GM18951 (cell line): ENCODE data around the gene TRAF7.

Source experiments
- POLR2A ChIP-seq: IDR thresholded peaks from 4 replicates; pipeline ENCODE4 v1.6.1; 2011; ENCODE audit warnings: mild to moderate bottlenecking; ENCODE audit not compliant: insufficient read length, insufficient read depth; ENCODE audit errors: extremely low read depth
- in situ Hi-C: fragments of 300-500 bp; cut with MboI; formaldehyde crosslinking; loops from one replicate; pipeline ENCODE4 v1.12.0; 2022; ENCODE audit warnings: low sequenced_read_pairs, mixed read lengths, inconsistent platforms; ENCODE audit not compliant: unreplicated experiment

Gene TRAF7

DNA sequence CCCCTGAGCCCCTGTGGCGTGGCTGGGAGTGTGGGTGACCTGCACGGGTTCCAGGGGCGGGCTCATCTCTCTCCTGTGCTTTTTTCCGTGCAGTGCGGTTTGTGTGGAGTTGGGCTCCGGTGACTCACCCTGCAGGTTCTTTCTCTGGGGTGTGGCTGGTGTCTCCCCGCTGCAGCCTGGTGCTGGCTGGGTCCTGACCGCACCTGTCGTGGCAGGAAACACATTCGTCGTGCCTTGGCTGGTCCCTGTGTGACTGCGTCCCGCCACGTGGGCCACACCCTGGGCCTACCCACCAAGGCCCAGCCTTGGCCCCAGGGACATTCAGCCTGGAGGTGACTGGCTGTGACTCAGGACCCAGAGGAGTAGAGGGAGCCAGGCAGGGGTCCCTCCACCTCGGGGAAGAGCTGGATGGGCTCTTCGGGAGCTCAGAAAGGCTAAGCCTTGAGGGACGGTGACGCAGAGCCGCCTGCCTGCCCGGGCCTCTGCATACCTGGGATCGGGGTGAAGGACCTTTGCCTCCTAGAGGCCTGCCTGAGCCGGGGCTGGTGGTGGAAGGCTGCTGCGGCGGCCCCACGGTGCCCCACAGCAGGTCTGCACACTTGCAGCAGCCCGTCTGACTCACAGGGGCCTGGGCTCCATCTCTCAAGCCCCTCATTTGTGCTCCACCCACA, 7.8 kb downstream of the TRAF7 start:
- in situ Hi-C loops = no loop called here
- no peak for TF ChIP-seq POLR2A

DNA sequence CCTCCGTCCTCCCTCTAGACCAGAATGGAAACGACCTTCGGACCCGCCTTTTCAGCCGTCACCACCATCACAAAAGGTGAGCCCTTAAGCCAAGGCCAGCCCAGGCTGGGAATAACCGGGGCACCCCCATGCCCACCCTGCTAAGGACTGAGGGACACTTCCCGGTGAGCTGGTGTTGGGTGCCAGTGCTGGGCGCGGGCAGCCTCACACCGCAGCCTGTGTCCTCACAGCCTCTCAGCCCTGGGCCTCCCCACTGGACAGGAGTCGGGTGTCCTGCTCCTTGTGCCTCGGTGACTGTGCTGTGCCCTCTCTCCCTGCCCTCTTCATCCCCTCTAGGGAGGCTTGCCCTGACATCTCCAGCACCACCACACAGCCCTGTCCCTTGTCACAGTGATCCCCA, 10.3 kb downstream of the TRAF7 start:
- in situ Hi-C loops = no loop called here
- no peak for TF ChIP-seq POLR2A

DNA sequence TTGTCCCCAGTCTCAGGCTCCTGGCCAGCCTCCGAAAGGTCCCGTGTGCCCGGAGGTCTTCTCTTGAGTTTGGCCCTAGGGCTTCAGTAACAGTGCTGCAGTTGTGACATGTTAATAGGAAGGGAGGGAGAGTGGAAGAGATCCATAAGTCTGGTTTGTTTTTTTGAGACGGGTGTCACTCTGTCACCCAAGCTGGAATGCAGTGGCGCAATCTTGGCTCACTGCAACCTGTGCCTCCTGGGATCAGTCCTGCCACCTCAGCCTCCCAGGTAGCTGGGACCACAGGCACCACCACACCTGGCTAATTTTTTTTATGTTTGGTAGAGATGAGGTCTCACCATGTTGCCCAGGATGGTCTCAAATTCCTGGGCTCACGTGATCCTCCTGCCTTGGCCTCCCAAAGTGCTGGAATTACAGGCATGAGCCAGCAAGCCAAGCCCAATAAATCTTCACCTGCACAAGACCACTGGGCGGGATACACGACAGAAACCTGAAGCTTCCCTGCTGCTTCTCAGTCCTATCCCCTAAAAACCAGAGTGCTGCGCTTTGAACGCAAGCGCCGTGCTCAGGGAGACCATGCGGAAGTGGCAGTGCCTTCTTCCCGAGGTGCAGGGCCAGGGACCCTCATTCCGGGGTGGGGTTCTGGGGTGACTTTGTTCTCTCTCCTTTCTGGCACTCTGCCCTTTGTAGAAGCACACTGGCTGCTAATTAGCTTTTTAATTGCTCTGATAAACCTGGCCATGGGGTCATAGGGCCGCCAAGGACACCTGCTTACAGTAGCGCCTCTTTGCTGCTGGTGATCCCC, 10.9 kb downstream of the TRAF7 start:
- in situ Hi-C loops = no loop called here
- TF ChIP-seq POLR2A = no peak

DNA sequence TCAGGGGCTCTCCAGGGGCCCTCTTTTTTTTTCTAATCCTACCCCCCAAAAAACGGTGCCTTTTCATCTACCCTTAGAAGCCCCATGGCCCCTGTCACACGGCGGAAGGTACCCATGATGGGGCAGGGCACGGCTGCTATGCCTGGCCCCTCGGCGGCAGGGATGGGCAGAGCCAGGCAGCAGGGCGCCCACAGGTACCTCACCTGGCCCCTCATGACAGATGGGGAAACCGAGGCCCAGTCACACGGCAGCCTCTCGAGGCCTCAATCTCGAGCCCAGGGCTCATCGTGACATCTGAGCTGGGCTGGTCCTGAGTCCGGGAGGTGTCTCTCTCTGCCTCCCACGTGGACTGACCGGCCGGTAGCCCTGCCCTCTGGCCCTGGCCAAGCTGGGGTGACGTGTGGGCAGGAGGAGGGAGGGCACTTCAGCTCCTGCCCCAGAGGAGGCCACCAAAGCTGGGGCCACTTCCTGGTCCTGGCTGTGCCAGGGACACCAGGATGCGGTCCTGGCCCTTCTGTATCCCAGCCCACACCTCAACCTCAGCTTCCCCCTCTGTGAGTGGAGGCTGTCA, 11.6 kb downstream of the TRAF7 start:
- in situ Hi-C loops = no loop called here
- TF ChIP-seq POLR2A = no peak

DNA sequence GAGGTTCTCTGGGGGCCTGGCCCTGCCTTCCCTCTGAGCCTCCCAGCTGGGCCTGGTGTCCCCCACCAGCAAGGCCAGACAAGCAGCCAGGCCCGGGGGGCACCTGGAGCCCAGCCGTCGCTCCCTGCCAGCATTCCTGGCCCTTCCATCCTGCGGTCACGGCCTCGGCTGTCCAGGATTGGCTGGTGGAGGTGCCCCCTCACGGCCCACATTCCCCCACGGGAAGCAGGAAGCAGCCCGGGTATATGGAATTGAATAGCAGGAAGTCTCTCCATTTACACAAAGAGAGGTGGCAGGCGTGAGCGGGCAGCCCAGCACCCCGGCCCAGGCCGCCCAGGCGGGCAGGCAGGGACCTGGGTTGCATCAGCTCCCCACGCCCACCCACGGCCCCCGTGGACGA, 14.5 kb downstream of the TRAF7 start:
- in situ Hi-C loops = no loop called here
- TF ChIP-seq POLR2A = no peak

DNA sequence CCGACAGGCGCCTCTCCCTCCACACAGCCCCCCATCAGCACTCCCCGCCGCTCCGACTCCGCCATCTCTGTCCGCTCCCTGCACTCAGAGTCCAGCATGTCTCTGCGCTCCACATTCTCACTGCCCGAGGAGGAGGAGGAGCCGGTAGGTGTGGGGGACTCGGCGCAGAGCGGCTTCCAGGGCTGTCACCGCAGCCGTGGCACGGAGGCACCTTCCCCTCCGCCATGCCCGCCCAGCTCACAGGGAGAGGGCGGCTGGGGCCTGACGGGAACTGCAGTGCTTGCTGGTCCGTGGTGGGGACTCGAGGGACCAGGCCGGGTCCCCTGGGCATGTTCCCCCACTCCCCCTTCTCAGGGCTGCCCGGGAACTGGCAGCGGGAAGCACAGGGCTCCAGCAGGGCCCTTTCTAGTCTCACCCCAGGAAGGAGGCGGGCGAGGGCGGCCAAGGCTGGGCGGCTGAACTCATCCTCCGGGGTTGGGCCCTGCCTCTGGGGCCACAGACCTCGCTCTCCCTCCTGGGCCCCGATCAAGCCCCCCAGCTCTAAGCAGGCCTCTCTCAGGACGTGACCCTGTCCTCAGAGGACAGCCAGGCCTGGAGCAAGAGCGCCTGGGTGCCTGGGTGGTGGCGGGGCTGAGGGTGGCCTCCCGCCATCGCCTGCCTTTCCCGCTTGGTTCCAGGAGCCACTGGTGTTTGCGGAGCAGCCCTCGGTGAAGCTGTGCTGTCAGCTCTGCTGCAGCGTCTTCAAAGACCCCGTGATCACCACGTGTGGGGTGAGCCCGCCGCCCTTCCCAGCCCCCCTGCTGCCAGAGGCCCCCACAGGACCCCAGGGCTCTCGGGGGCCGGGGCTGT, 15.2 kb downstream of the TRAF7 start:
- in situ Hi-C loops = no loop called here
- TF ChIP-seq POLR2A = no peak

DNA sequence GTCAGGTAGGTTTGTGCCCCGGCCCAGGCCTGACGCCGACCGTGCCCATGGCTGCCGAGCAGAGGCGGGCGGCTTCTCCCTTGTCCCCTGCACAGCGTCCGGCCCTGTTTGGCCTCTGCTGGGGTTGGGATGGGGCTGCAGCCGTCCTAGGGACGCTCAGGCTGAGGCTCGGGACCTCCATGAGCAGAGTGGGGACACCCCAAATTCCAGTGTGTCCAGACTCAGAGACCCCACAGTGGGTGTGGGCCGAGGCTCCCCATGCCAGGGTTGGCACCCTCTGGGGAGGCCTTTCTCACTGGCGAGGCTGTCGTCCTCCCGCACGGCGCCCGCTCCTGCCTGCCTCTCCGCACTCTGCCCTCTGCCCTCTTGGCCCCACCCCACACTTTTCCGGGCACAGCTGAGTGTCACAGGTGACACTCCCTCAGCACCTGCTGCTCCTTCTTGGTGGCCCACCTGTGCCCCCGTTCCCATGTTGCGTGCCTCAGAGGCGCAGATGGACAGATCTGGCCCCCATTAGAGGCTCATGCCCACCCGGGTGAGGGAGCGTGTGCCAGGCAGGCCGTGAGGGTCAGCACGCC, 16.1 kb downstream of the TRAF7 start:
- no peak for TF ChIP-seq POLR2A
- in situ Hi-C loops = no loop called here

DNA sequence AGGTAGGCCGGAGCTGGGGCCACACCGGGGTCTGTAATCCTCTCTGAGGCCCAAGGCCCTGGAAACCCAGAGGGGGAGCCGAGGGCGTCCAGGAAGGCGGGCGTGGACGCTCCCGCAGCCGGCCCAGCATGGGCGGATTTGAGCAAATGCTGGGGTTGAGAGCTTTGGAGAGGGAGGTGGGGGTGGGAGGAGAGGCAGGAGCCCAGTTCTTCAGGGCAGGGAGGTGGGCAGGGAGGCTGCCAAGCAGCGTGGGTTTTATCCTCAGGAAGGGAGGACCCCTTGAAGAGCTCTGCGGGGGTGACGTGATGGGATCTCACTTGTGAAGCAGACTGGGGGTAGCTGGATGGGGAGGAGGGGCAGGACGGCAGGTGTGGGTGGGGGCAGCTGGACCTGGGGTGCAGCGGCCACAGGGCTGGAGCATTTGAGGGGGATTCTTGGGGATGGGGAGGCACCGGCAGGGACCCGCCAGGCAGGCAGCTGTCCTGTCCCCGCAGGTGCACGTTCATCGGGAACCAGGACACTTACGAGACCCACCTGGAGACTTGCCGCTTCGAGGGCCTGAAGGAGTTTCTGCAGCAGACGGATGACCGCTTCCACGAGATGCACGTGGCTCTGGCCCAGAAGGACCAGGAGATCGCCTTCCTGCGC, 17.2 kb downstream of the TRAF7 start:
- in situ Hi-C loops = no loop called here
- no peak for TF ChIP-seq POLR2A

DNA sequence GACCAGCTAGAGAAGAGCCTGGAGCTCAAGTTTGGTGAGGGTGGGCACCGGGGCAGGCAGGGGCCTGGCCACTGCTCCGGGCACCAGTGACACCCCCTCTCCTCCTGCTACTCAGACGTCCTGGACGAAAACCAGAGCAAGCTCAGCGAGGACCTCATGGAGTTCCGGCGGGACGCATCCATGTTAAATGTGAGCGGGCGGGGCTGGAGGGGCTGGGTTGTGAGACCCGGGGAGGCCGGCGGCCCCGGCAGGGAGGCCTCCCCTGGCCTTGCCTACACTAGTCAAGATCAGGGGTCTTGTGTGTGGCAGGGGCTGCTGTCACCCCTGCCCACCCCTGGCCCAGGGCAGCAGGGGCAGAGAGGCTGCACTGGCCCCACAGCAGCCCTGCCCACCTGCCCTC, 17.8 kb downstream of the TRAF7 start:
- no peak for TF ChIP-seq POLR2A
- in situ Hi-C loops = no loop called here

DNA sequence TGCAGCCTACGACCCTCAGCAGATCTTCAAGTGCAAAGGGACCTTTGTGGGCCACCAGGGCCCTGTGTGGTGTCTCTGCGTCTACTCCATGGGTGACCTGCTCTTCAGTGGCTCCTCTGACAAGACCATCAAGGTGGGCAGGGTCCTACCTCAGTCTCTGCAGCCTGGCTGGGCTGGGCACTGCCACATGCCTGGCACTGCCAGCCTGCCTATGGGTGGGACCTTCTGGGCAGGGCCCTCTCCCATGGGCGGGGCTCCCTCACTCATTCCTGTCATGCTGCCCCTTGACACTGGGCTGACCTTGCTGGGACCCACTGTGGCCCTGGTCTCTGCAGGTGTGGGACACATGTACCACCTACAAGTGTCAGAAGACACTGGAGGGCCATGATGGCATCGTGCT, 18.3 kb downstream of the TRAF7 start:
- TF ChIP-seq POLR2A = no peak
- in situ Hi-C loops = no loop called here

DNA sequence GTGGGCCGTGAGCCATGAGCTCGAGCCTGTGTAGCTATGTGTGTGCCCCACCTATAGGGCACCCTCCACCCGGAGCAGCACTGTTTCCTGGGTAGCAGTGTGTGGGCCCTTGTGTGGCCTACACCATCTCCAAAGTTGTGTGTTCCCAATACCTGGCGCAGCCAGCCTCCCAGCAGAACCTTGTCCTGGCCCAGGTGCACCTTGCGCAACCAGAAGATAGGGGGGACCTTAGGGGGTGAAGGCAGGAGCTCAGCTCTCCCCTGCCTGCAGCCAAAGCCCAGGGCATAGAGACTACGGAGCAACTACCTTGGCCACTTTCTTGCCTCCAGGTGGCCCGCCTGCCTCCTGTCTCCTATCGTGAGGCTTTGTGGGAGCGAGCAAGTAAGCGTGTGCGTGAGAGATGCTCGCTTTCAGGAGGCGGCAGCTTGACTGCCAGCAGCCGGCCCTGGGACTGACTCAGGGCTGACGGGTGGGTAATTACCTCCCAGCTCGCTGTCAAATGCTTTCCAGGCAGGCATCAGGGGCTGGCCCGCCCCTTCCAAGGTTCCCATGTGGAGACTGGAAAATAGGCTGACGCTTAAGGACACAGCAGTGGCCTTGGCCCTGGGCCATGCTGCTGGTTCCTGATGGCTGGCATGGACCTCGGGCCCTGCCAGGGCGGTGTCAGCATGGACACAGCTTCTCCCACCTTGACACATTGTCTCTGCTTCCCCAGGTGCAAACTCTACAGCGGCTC, 19.0 kb downstream of the TRAF7 start:
- no peak for TF ChIP-seq POLR2A
- in situ Hi-C loops = no loop called here

DNA sequence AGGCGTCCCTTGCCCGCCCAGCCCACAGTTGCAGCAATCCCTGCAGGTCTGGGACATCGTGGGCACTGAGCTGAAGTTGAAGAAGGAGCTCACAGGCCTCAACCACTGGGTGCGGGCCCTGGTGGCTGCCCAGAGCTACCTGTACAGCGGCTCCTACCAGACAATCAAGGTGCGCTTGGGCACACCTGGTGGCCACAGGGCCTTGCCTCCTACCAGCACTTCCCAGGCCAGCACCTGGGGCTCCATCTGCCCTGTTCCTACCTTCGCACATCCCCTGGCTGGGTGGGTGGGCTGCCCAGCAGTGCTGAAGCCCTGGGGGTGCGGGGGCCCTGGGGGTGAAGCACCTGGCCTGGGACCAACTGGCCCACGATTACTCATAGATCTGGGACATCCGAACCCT, 19.9 kb downstream of the TRAF7 start:
- no peak for TF ChIP-seq POLR2A
- in situ Hi-C loops = no loop called here
